Neural cell (in vitro differentiated cells): ENCODE measurements around the gene P2RX4. TPM values are rescaled to one million over a fixed set of nuclear protein-coding genes. Genes with fewer than 3 reads are reported as not detected.

ENCODE experiments used
- H2AFZ ChIP-seq: fragments of 200-600, 300-800 bp; sonication (generic), shearing (Covaris generic); 2 replicates; pipeline ENCODE4 v1.6.0; 2014; ENCODE audit warnings: low read depth, mild to moderate bottlenecking, antibody characterized with exemption, low read length, moderate library complexity
- H3F3A ChIP-seq: fragments of 200-600 bp; shearing (Covaris generic); 2 replicates; pipeline ENCODE4 v1.6.1; 2016; ENCODE audit warnings: mild to moderate bottlenecking, moderate library complexity, mixed read lengths, antibody characterized with exemption, low read length; ENCODE audit not compliant: insufficient read depth, poor library complexity, severe bottlenecking
- H3K27ac ChIP-seq: fragments of 200-600, 300-800 bp; sonication (generic), shearing (Covaris generic); 2 replicates; pipeline ENCODE4 v1.5.1; 2014; ENCODE audit warnings: mild to moderate bottlenecking, low read length, moderate library complexity
- H3K27me3 ChIP-seq: fragments of 300-800, 200-600 bp; sonication (generic), shearing (Covaris generic); 2 replicates; pipeline ENCODE4 v1.6.0; 2014; ENCODE audit warnings: mild to moderate bottlenecking, low read depth, low read length, moderate library complexity; ENCODE audit not compliant: insufficient read depth
- H3K36me3 ChIP-seq: fragments of 300-800, 200-600 bp; sonication (generic), shearing (Covaris generic); 2 replicates; pipeline ENCODE4 v1.5.1; 2014; ENCODE audit warnings: mild to moderate bottlenecking, antibody characterized with exemption, low read length, moderate library complexity; ENCODE audit not compliant: insufficient read depth
- H3K4me2 ChIP-seq: fragments of 300-800, 200-600 bp; sonication (generic), shearing (Covaris generic); 2 replicates; pipeline ENCODE4 v1.6.0; 2014; ENCODE audit warnings: mild to moderate bottlenecking, low read length
- H3K4me3 ChIP-seq: fragments of 300-800, 200-600 bp; sonication (generic), shearing (Covaris generic); 2 replicates; pipeline ENCODE4 v1.5.1; 2014; ENCODE audit warnings: mild to moderate bottlenecking, low read length, moderate library complexity
- H3K79me2 ChIP-seq: fragments of 200-600 bp; shearing (Covaris generic); replicated peaks from 2 replicates; pipeline ENCODE4 v1.6.0; 2014; ENCODE audit warnings: mild to moderate bottlenecking, low read length, moderate library complexity; ENCODE audit not compliant: insufficient read depth
- H3K9ac ChIP-seq: fragments of 300-800, 200-600 bp; sonication (generic), shearing (Covaris generic); 2 replicates; pipeline ENCODE4 v1.6.1; 2016; ENCODE audit warnings: mild to moderate bottlenecking, low read length, mixed read lengths
- H3K9me2 ChIP-seq: fragments of 200-600 bp; shearing (Covaris generic); 2 replicates; pipeline ENCODE4 v1.6.1; 2016; ENCODE audit warnings: mild to moderate bottlenecking, low read length, mixed read lengths; ENCODE audit not compliant: insufficient read depth
- H3K9me3 ChIP-seq: fragments of 200-600, 300-800 bp; sonication (generic), shearing (Covaris generic); 2 replicates; pipeline ENCODE4 v1.6.1; 2016; ENCODE audit warnings: mild to moderate bottlenecking, mixed run types, low read length, moderate library complexity, mixed read lengths
- H4K20me1 ChIP-seq: fragments of 200-600 bp; shearing (Covaris generic); 2 replicates; pipeline ENCODE4 v1.6.1; 2016; ENCODE audit warnings: mild to moderate bottlenecking, mixed run types; ENCODE audit not compliant: insufficient read depth
- CTCF ChIP-seq: fragments of 450-650 bp; IDR thresholded peaks from 2 replicates; pipeline ENCODE4 v1.5.1; 2014; ENCODE audit warnings: antibody characterized with exemption, mild to moderate bottlenecking, moderate library complexity; ENCODE audit not compliant: poor library complexity, severe bottlenecking
- EP300 ChIP-seq: fragments of 450-650 bp; conservative IDR thresholded peaks from 2 replicates; pipeline ENCODE4 v1.6.1; 2014; ENCODE audit warnings: antibody characterized with exemption, mild to moderate bottlenecking, moderate library complexity; ENCODE audit not compliant: poor library complexity, severe bottlenecking
- EZH2 ChIP-seq: fragments of 200-600, 300-800 bp; shearing (Covaris generic), sonication (generic); IDR thresholded peaks from 2 replicates; pipeline ENCODE4 v1.6.1; 2014; ENCODE audit warnings: antibody characterized with exemption, low read length, borderline replicate concordance, mild to moderate bottlenecking; ENCODE audit not compliant: insufficient read depth, poor library complexity, severe bottlenecking
- MXI1 ChIP-seq: fragments of 450-650 bp; conservative IDR thresholded peaks from 2 replicates; pipeline ENCODE4 v1.6.1; 2014; ENCODE audit warnings: antibody characterized with exemption, mild to moderate bottlenecking; ENCODE audit not compliant: poor library complexity, severe bottlenecking
- POLR2AphosphoS5 ChIP-seq: IDR thresholded peaks from 2 replicates; pipeline ENCODE4 v1.6.1; 2012
- RAD21 ChIP-seq: fragments of 450-650 bp; conservative IDR thresholded peaks from 2 replicates; pipeline ENCODE4 v1.6.1; 2014; ENCODE audit warnings: antibody characterized with exemption, mild to moderate bottlenecking, moderate library complexity
- REST ChIP-seq: IDR thresholded peaks from 2 replicates; pipeline ENCODE4 v1.6.1; 2012; ENCODE audit warnings: borderline replicate concordance
- SMC3 ChIP-seq: fragments of 450-650 bp; conservative IDR thresholded peaks from 2 replicates; pipeline ENCODE4 v1.6.1; 2014; ENCODE audit warnings: antibody characterized with exemption, mild to moderate bottlenecking, moderate library complexity; ENCODE audit not compliant: poor library complexity
- TAF1 ChIP-seq: IDR thresholded peaks from 2 replicates; pipeline ENCODE4 v1.6.1; 2012; ENCODE audit warnings: low read depth
- polyA plus RNA-seq: library from polyadenylated mRNA; depleted of rRNA; stranded (reverse); fragments of >200 nt; gene quantifications from 2 replicates; pipeline ENCODE4 v1.2.3, GENCODE V29; 2014

P2RX4 gene
- polyA plus RNA-seq, 1 donor from 2014 or later = 5.8 TPM

GRCh38 chr12:121245031-121245430 is 35.1 kb downstream of the P2RX4 start:
- no peak overlapping the region for H3K4me2 ChIP-seq
- no peaks in the 10 kb centered on the region for H3K9me2 ChIP-seq
- no peaks in the 10 kb centered on the region for H3F3A ChIP-seq
- H3K27me3 ChIP-seq = no peaks in the 10 kb centered on the region
- no peaks in the 10 kb centered on the region for H4K20me1 ChIP-seq
- no peak overlapping the region for H2AFZ ChIP-seq
- H3K36me3 ChIP-seq = no peaks in the 10 kb centered on the region
- H3K27ac ChIP-seq = no peak overlapping the region
- no peak overlapping the region for H3K4me3 ChIP-seq
- no peaks in the 10 kb centered on the region for H3K79me2 ChIP-seq
- no peak for TF ChIP-seq SMC3
- TF ChIP-seq EZH2 = no peak
- no peak for TF ChIP-seq RAD21
- no peak for TF ChIP-seq POLR2AphosphoS5
- TF ChIP-seq REST = no peak
- no peaks in the 10 kb centered on the region for H3K9me3 ChIP-seq
- no peak overlapping the region for H3K9ac ChIP-seq

- H3K4me2 ChIP-seq = no peak overlapping the region
- no peak for TF ChIP-seq RAD21
- H3F3A ChIP-seq = no peaks in the 10 kb centered on the region
- H3K9me2 ChIP-seq = no peaks in the 10 kb centered on the region
- no peaks in the 10 kb centered on the region for H4K20me1 ChIP-seq
- no peak overlapping the region for H3K9ac ChIP-seq
- H3K27me3 ChIP-seq = no peaks in the 10 kb centered on the region
- H3K79me2 ChIP-seq = no peaks in the 10 kb centered on the region
- no peak overlapping the region for H2AFZ ChIP-seq
- H3K9me3 ChIP-seq = no peaks in the 10 kb centered on the region
- no peak overlapping the region for H3K27ac ChIP-seq
- H3K4me3 ChIP-seq = no peak overlapping the region
- H3K36me3 ChIP-seq = peaks cover 3% of the 10 kb centered on the region
Measured at GRCh38 chr12:121245951-121246350, 36.0 kb downstream of the P2RX4 start.

- H2AFZ ChIP-seq = no peak overlapping the region
- no peak overlapping the region for H3K4me3 ChIP-seq
- H3K4me2 ChIP-seq = no peak overlapping the region
- no peaks in the 10 kb centered on the region for H4K20me1 ChIP-seq
- H3K27ac ChIP-seq = no peak overlapping the region
- no peaks in the 10 kb centered on the region for H3K9me3 ChIP-seq
- H3K27me3 ChIP-seq = no peaks in the 10 kb centered on the region
- H3K79me2 ChIP-seq = no peaks in the 10 kb centered on the region
- H3K36me3 ChIP-seq = peaks cover 4% of the 10 kb centered on the region
- H3K9me2 ChIP-seq = no peaks in the 10 kb centered on the region
- TF ChIP-seq POLR2AphosphoS5 (no peak), REST (no peak), MXI1 (no peak), RAD21 (no peak), CTCF (no peak), TAF1 (no peak), SMC3 (no peak), EP300 (no peak), EZH2 (no peak)
- no peaks in the 10 kb centered on the region for H3F3A ChIP-seq
- no peak overlapping the region for H3K9ac ChIP-seq
Measured at GRCh38 chr12:121246893-121247557, 37.1 kb downstream of the P2RX4 start.
